K562 (cell line): ENCODE measurements around the gene NEK1. TPM values are rescaled to one million over a fixed set of nuclear protein-coding genes. Genes with fewer than 3 reads are reported as not detected.

Experiments
- BHLHE40 ChIP-seq: IDR thresholded peaks from 2 replicates; pipeline ENCODE4 v1.6.1; 2011; ENCODE audit warnings: low read length, improper control_type of control experiment
- CCNT2 ChIP-seq: IDR thresholded peaks from 2 replicates; pipeline ENCODE4 v1.6.1; 2011; ENCODE audit warnings: borderline replicate concordance, low read depth, mild to moderate bottlenecking, moderate library complexity, mixed read lengths, low read length; ENCODE audit not compliant: insufficient read length; ENCODE audit errors: extremely low read depth
- CHD7 ChIP-seq: fragments of 200-600 bp; sonication (generic); IDR thresholded peaks from one replicate; pipeline ENCODE4 v1.6.1; 2012; ENCODE audit warnings: mild to moderate bottlenecking, low read depth, low read length, inconsistent platforms
- DDX20 ChIP-seq: fragments of 450-650 bp; IDR thresholded peaks from 2 replicates; pipeline ENCODE4 v1.6.1; 2016; ENCODE audit warnings: missing genetic modification characterization, low read depth, mild to moderate bottlenecking, missing compliant biosample characterization, moderate library complexity
- FUS ChIP-seq: fragments of 200-400 bp; formaldehyde crosslinking; optimal IDR thresholded peaks from 2 replicates; pipeline ENCODE3; 2017; ENCODE audit warnings: low read depth, low read length
- MYNN ChIP-seq, 2 experiments: sonication (generic); formaldehyde crosslinking in 1 of 2; IDR thresholded peaks; 2 replicates each; pipeline versions ENCODE4 v1.5.0 to v1.6.1; 2016 to 2020; ENCODE audit warnings: antibody characterized with exemption in 1 of 2, missing genetic modification reagents in 1 of 2
- NCOR1 ChIP-seq: fragments of 450-650 bp; IDR thresholded peaks from 2 replicates; pipeline ENCODE4 v1.6.1; 2016; ENCODE audit warnings: mild to moderate bottlenecking, moderate library complexity
- NR2C1 ChIP-seq, 2 experiments: fragments of 450-650 bp; IDR thresholded peaks; 2 replicates each; pipeline ENCODE4 v1.6.1; 2017; ENCODE audit warnings: mild to moderate bottlenecking in 2 of 2, antibody characterized with exemption in 1 of 2, inconsistent platforms in 1 of 2, missing compliant biosample characterization in 1 of 2, missing genetic modification characterization in 1 of 2
- TAF1 ChIP-seq: IDR thresholded peaks from 2 replicates; pipeline ENCODE4 v1.6.1; 2011; ENCODE audit warnings: mild to moderate bottlenecking, low read length, moderate library complexity; ENCODE audit not compliant: insufficient read depth, control insufficient read depth, severe bottlenecking; ENCODE audit errors: extremely low read depth
- ZKSCAN3 ChIP-seq: fragments of 250-450 bp; sonication (Bioruptor Pico); IDR thresholded peaks from 2 replicates; pipeline ENCODE4 v1.4.0; 2020
- polyA plus RNA-seq, 8 experiments: library from polyadenylated mRNA; depleted of rRNA in 4 of 8; stranded (reverse) in 5 of 8; unstranded in 3 of 8; fragments of >200 nt; fragmentation: Nextera tagmentation in 2 of 8; fragmentation: Illumina TruSeq in 1 of 8; extraction: Ambion mirVana in 2 of 8; extraction: Trizol in 1 of 8; gene quantifications; 2 replicates each; pipeline versions ENCODE4 v1.2.1 to v1.2.3, GENCODE V29; 2011 to 2014; ENCODE audit warnings: inconsistent platforms in 1 of 8, missing spikeins in 1 of 8
- total RNA-seq, 7 experiments: library from RNA; depleted of rRNA in 6 of 7; stranded (reverse); fragments of >200 nt in 6 of 7; fragmentation: Illumina TruSeq in 2 of 7; extraction: Trizol in 2 of 7; gene quantifications; 2 replicates each; pipeline versions ENCODE4 v1.2.1 to v1.2.3, GENCODE V29; 2011 to 2021; ENCODE audit warnings: low replicate concordance in 1 of 7

Gene NEK1
- total and polyA plus RNA-seq, 9 of the 15 experiments (the other 6 are each of a cell fraction or from before 2014, with no cell fraction given): 6.2 to 15.7 (median 10.3) TPM

GRCh38 chr4:169612871-169613859 is 782 bp upstream of the NEK1 start (continued):
- no peak for TF ChIP-seq CCNT2
- no peak for TF ChIP-seq DDX20 (tag)
- no peak for TF ChIP-seq NCOR1
- TF ChIP-seq TAF1: no peak
- no peak for TF ChIP-seq BHLHE40
- no peak for TF ChIP-seq MYNN (IDR thresholded peaks at IDR 0.05)
- TF ChIP-seq MYNN (CRISPR knock-in tag; IDR thresholded peaks at IDR 0.05): no peak
- TF ChIP-seq CHD7: no peak
- TF ChIP-seq ZKSCAN3 (CRISPR knock-in tag): no peak
- no peak for TF ChIP-seq FUS
- TF ChIP-seq NR2C1 (IDR thresholded peaks at IDR 0.05): no peak
- TF ChIP-seq NR2C1 (tag; IDR thresholded peaks at IDR 0.05): no peak
